ENCODE results near the gene TMEM95. TPM values are rescaled to one million over a fixed set of nuclear protein-coding genes. Genes with fewer than 3 reads are reported as not detected.
"Not testable (repeated sequence)": the region's sequence is repeated elsewhere in the genome, so short reads cannot be mapped to it uniquely, and the experiment has no call there.

TMEM95 gene
- total RNA-seq, 1 donor from 2014 or later: not detected

DNA sequence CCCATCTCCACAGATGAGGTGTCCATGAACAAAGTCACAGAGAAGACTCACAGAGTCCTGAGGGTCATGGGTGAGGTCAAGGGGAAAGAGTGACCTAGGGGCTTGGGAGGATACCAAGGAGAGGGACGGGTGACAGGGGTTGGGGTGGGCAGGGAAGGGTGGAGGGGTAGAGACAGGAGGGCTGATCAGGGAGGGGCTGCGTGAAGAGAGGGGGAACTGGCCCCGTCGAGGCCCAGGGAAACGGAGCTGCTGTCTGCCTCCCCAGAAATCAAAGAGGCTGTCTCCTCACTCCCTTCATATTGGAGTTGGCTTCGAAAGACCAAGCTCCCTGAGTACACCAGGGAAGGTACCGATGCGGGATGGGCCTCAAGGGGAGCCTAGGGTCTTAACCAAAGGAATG lies 617 bp downstream of the TMEM95 start:
- Mint-ChIP-seq H3K4me1 (ENCODE audit: low read depth) (peaks cover 21% of the 10 kb centered on the region), H3K27ac (no peak overlapping the region), H3K27me3 (ENCODE audit: low read depth) (no peaks in the 10 kb centered on the region), H3K36me3 (ENCODE audit: low read depth) (peaks cover 18% of the 10 kb centered on the region), H3K9me3 (no peaks in the 10 kb centered on the region), H3K4me3 (ENCODE audit: low read depth) (no peak overlapping the region)
- no peak for DNase-seq (ENCODE audit: low spot score)
- intact Hi-C loops (cut with micrococcal nuclease): no loop called here

DNA sequence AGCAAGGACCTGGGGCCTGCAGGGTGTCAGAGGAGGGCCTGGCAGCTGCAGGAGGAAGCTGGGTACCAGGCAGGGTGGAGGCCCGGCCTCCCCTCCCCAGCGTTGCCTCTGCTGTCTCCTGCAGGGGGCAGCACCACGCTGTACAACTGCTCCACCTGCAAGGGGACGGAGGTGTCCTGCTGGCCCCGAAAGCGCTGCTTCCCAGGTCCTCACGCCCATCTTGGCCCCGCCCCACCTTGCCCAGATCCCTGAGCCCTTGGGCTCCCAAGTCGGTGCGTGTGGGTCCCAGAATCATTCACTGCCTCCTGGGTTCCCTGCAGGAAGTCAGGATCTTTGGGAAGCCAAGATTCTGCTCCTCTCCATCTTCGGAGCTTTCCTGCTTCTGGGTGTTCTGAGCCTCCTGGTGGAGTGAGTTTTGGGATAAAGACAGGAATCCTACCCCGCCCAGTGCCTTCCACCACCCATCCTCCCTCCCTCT lies 1.2 kb downstream of the TMEM95 start:
- Mint-ChIP-seq H3K36me3 (ENCODE audit: low read depth) (peaks cover 14% of the 10 kb centered on the region), H3K4me3 (ENCODE audit: low read depth) (no peak overlapping the region), H3K4me1 (ENCODE audit: low read depth) (peaks cover 21% of the 10 kb centered on the region), H3K27me3 (ENCODE audit: low read depth) (no peaks in the 10 kb centered on the region), H3K9me3 (no peaks in the 10 kb centered on the region), H3K27ac (no peak overlapping the region)
- intact Hi-C loops (cut with micrococcal nuclease): loop anchor here (1.0 kb wide), 2 partner anchors 81 to 205 kb away; partner anchors contain the start of gene SENP3
- DNase-seq (ENCODE audit: low spot score): peak; percentile 79

GRCh38 chr17:7356756-7357155 lies 1.8 kb downstream of the TMEM95 start:
- Mint-ChIP-seq H3K9me3 (no peaks in the 10 kb centered on the region), H3K36me3 (ENCODE audit: low read depth) (peaks cover 10% of the 10 kb centered on the region), H3K4me3 (ENCODE audit: low read depth) (no peak overlapping the region), H3K4me1 (ENCODE audit: low read depth) (peaks cover 20% of the 10 kb centered on the region), H3K27ac (no peak overlapping the region), H3K27me3 (ENCODE audit: low read depth) (no peaks in the 10 kb centered on the region)
- DNase-seq (ENCODE audit: low spot score): no peak
- intact Hi-C loops (cut with micrococcal nuclease): loop anchor here (1.0 kb wide), 2 partner anchors 81 to 205 kb away; partner anchors contain the start of gene SENP3

DNA sequence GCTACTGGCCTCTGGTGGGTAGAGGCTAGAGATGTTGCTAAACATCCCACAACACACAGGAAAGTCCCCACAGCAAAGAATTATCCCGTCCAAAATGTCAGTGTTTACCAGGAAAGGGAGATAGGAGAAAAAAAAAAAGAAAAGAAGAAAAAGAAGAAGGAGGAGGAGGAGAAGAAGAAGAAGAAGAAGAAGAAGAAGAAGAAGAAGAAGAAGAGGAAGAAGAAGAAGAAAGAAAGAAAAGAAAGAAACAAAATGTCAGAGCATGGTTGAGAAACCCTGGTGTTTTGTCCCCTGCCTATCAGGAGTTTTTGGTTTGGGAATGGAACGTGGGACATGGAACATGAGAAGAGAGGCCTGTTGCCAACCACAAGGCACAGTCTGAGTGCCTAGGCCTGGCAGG lies 2.4 kb downstream of the TMEM95 start:
- Mint-ChIP-seq H3K27ac (no peak overlapping the region), H3K36me3 (ENCODE audit: low read depth) (peaks cover 8% of the 10 kb centered on the region), H3K4me1 (ENCODE audit: low read depth) (peaks cover 19% of the 10 kb centered on the region), H3K4me3 (ENCODE audit: low read depth) (no peak overlapping the region), H3K9me3 (no peaks in the 10 kb centered on the region), H3K27me3 (ENCODE audit: low read depth) (no peaks in the 10 kb centered on the region)
- no peak for DNase-seq (ENCODE audit: low spot score)
- intact Hi-C loops (cut with micrococcal nuclease): no loop called here

DNA sequence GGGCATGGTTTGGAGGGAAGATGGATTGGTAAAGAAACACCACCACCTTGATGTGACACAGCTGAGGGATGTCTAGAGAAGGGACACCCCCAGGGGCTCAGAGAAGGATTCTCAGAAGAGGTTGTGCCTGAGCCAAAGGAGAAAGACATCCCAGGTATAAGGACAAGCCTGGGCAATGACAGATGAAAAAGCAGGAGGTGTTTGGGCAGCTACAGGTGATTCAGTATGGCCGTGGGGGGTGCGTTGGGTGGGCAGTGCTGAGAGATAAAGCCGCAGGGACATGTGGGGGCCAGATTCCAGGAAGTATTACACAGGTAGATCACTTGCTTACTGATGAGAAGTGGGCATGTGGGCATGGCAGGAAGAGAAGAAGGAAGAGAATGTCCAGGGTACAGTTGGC lies 7.0 kb downstream of the TMEM95 start:
- H3K27me3 Mint-ChIP-seq (ENCODE audit: low read depth): peaks cover 2% of the 10 kb centered on the region
- no peak for DNase-seq (ENCODE audit: low spot score)
- no peak overlapping the region for H3K27ac Mint-ChIP-seq
- peaks cover 1% of the 10 kb centered on the region for H3K4me1 Mint-ChIP-seq (ENCODE audit: low read depth)
- H3K9me3 Mint-ChIP-seq: no peaks in the 10 kb centered on the region
- intact Hi-C loops (cut with micrococcal nuclease): no loop called here
- no peaks in the 10 kb centered on the region for H3K36me3 Mint-ChIP-seq (ENCODE audit: low read depth)
- no peak overlapping the region for H3K4me3 Mint-ChIP-seq (ENCODE audit: low read depth)

DNA sequence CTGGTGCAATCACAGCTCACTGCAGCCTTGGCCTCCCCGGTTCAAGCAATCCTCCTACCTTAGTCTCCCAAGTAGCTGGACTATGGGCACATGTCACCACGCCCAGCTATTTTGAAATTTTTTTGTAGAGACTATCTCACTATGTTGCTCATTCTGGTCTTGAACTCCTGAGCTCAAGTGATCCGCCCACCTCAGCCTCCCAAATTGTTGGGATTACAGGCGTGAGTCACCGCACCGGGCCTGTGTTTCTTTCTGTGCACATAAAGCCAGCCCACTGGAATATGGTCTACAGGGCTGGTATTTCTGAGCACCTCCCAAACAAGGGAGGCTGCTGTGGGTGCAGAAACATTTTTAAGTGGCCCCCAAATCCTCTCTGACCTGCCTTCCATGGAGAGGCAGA lies 8.4 kb downstream of the TMEM95 start:
- Mint-ChIP-seq H3K9me3 (no peaks in the 10 kb centered on the region), H3K27me3 (ENCODE audit: low read depth) (peaks cover 4% of the 10 kb centered on the region), H3K27ac (no peak overlapping the region), H3K4me3 (ENCODE audit: low read depth) (no peak overlapping the region), H3K4me1 (ENCODE audit: low read depth) (peaks cover 1% of the 10 kb centered on the region), H3K36me3 (ENCODE audit: low read depth) (no peaks in the 10 kb centered on the region)
- intact Hi-C loops (cut with micrococcal nuclease): no loop called here
- DNase-seq (ENCODE audit: low spot score): no peak

- H3K4me3 Mint-ChIP-seq (ENCODE audit: low read depth): not testable (repeated sequence)
Observed at GRCh38 chr17:7365963-7366362, 11.0 kb downstream of the TMEM95 start.

DNA sequence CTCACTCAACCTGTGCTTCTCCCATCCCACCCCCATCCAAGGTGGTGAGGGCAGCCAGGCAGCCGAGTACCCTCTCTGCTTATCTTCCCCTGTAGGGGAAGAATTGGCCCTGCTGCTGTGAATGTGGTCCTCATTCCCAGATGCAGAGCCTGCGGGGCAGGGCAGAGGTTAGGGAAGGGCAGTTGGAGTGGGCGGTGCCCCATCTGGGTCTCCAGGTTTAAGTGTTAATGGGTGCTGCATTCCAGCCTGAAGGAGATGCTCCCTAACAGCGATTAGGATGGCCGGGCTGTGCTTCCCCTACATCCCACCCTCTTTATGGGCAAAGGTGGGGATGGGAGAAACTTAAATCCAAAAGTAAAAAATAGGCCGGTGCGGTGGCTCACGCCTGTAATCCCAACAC lies 12.1 kb downstream of the TMEM95 start:
- DNase-seq (ENCODE audit: low spot score): no peak
- intact Hi-C loops (cut with micrococcal nuclease): no loop called here
- Mint-ChIP-seq H3K36me3 (ENCODE audit: low read depth) (no peaks in the 10 kb centered on the region), H3K27me3 (ENCODE audit: low read depth) (peaks cover 8% of the 10 kb centered on the region), H3K4me1 (ENCODE audit: low read depth) (no peaks in the 10 kb centered on the region), H3K27ac (no peak overlapping the region), H3K4me3 (ENCODE audit: low read depth) (no peak overlapping the region), H3K9me3 (no peaks in the 10 kb centered on the region)

More at GRCh38 chr17:7365963-7366362, 11.0 kb downstream of the TMEM95 start:
- H3K4me1 Mint-ChIP-seq (ENCODE audit: low read depth); H3K27ac Mint-ChIP-seq; DNase-seq (ENCODE audit: low spot score); H3K27me3 Mint-ChIP-seq (ENCODE audit: low read depth); H3K9me3 Mint-ChIP-seq; intact Hi-C loops (cut with micrococcal nuclease); H3K36me3 Mint-ChIP-seq (ENCODE audit: low read depth): not testable (repeated sequence)

- Mint-ChIP-seq H3K9me3 (no peaks in the 10 kb centered on the region), H3K27ac (no peak overlapping the region), H3K27me3 (ENCODE audit: low read depth) (peaks cover 8% of the 10 kb centered on the region), H3K4me3 (ENCODE audit: low read depth) (no peak overlapping the region), H3K4me1 (ENCODE audit: low read depth) (no peaks in the 10 kb centered on the region), H3K36me3 (ENCODE audit: low read depth) (no peaks in the 10 kb centered on the region)
- DNase-seq (ENCODE audit: low spot score): no peak
- intact Hi-C loops (cut with micrococcal nuclease): no loop called here
Observed at GRCh38 chr17:7367918-7368598, 13.1 kb downstream of the TMEM95 start.

DNA sequence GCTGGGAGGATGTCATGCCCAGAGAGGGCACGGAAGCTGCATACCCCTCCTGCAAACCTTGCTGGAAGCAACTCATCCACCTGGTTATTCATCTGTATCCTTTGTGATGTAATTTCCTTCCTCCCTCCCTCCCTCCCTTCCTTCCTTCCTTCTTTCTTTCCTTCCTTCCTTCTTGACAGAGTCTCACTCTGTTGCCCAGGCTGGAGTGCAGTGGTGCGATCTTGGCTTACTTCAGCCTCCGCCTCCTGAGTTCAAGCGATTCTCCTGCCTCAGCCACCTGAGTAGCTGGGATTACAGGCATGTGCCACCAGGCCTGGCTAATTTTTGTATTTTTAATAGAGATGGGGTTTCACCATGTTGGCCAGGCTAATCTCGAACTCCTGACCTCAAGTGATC lies 13.6 kb downstream of the TMEM95 start:
- H3K27ac Mint-ChIP-seq; DNase-seq (ENCODE audit: low spot score); H3K9me3 Mint-ChIP-seq; H3K4me3 Mint-ChIP-seq (ENCODE audit: low read depth); H3K36me3 Mint-ChIP-seq (ENCODE audit: low read depth); H3K27me3 Mint-ChIP-seq (ENCODE audit: low read depth); H3K4me1 Mint-ChIP-seq (ENCODE audit: low read depth); intact Hi-C loops (cut with micrococcal nuclease): not testable (repeated sequence)

- H3K27ac Mint-ChIP-seq: no peak overlapping the region
- intact Hi-C loops (cut with micrococcal nuclease): no loop called here
- no peaks in the 10 kb centered on the region for H3K9me3 Mint-ChIP-seq
- peaks cover 8% of the 10 kb centered on the region for H3K27me3 Mint-ChIP-seq (ENCODE audit: low read depth)
- H3K36me3 Mint-ChIP-seq (ENCODE audit: low read depth): no peaks in the 10 kb centered on the region
- no peak for DNase-seq (ENCODE audit: low spot score)
- H3K4me1 Mint-ChIP-seq (ENCODE audit: low read depth): no peaks in the 10 kb centered on the region
- H3K4me3 Mint-ChIP-seq (ENCODE audit: low read depth): no peak overlapping the region
Observed at GRCh38 chr17:7369825-7370224, 14.9 kb downstream of the TMEM95 start.

- Mint-ChIP-seq H3K27me3 (ENCODE audit: low read depth) (peaks cover 6% of the 10 kb centered on the region), H3K9me3 (no peaks in the 10 kb centered on the region)
- intact Hi-C loops (cut with micrococcal nuclease): no loop called here
Observed at GRCh38 chr17:7370853-7371252, 15.9 kb downstream of the TMEM95 start.

DNA sequence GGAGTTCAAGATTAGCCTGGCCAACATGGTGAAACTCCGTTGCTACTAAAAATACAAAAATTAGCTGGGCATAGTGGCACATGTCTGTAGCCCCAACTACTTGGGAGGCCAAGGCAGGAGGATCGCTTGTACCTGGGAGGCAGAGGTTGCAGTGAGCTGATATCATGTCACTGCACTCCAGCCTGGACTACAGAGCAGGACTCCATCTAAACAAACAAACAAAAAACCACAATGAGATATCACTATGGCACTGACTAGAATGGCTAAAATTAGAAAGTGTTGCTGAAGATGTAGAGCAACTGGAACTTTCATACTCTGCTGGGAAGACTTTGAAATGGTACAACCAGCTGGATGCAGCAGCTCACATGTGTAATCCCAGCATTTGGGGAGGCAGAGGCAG lies 19.4 kb downstream of the TMEM95 start:
- intact Hi-C loops (cut with micrococcal nuclease): no loop called here

More at GRCh38 chr17:7370853-7371252, 15.9 kb downstream of the TMEM95 start:
- H3K36me3 Mint-ChIP-seq (ENCODE audit: low read depth): no peaks in the 10 kb centered on the region
- no peak overlapping the region for H3K27ac Mint-ChIP-seq
- DNase-seq (ENCODE audit: low spot score): no peak
- no peaks in the 10 kb centered on the region for H3K4me1 Mint-ChIP-seq (ENCODE audit: low read depth)
- H3K4me3 Mint-ChIP-seq (ENCODE audit: low read depth): no peak overlapping the region

More for the DNA sequence above, 19.4 kb downstream of the TMEM95 start:
- H3K4me1 Mint-ChIP-seq (ENCODE audit: low read depth): no peaks in the 10 kb centered on the region
- DNase-seq (ENCODE audit: low spot score): no peak
- H3K36me3 Mint-ChIP-seq (ENCODE audit: low read depth): peaks cover 4% of the 10 kb centered on the region
- H3K27me3 Mint-ChIP-seq (ENCODE audit: low read depth): peaks cover 14% of the 10 kb centered on the region
- H3K4me3 Mint-ChIP-seq (ENCODE audit: low read depth): no peak overlapping the region
- no peak overlapping the region for H3K27ac Mint-ChIP-seq
- H3K9me3 Mint-ChIP-seq: peaks cover 5% of the 10 kb centered on the region

All from activated T-helper 2 cell treated with anti-CD3 and anti-CD28 coated beads, Interferon-gamma antibody, Interleukin-2, Interleukin-4, amounts not matched to agents 10 μg/mL and 5 μg/mL and 100 μg/mL, durations not matched to agents 14 hours and 24 hours and 36 hours (primary cell).